Astrocyte of the hippocampus (primary cell): Measurements from ENCODE around the gene FSD1.
"Not testable (repeated sequence)": the region's sequence is repeated elsewhere in the genome, so short reads cannot be mapped to it uniquely, and the experiment has no call there.

ENCODE experiments used
- DNase-seq: peaks from one replicate; pipeline ENCODE4 v3.0.0; 2011; ENCODE audit warnings: low read depth, low spot score

FSD1 gene

DNA sequence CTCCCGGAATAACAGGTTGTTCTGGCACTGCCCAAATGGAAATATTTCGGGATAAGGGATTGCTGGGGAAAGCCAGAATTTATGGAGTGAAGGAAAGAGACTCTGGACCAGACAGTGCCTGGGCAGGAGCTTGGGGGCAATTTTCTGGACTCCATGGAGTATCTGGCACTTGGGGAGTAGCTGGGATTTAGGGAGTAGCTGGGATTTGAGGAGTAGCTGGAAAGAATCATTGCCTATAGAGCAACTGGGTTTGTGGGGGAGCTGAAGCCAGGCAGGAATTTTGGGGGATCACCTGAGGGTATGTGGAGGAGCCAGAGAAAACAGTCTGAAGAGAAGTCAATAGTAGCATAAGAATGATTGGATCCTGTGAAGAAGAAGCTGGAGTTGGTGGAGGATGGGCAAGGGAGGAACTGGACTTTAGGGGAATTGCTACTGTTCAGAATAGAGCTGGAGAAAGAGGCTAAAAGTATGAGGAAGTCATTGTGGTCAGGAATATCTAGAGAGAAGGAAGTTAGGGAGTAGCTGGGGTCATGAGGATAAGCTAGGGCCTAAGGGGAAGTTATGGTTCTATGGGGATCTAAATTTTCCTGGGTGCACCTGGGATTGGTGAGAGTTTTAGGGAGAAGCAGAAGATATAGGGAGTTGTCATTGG, 14.8 kb downstream of the FSD1 start:
- no peak for DNase-seq

DNA sequence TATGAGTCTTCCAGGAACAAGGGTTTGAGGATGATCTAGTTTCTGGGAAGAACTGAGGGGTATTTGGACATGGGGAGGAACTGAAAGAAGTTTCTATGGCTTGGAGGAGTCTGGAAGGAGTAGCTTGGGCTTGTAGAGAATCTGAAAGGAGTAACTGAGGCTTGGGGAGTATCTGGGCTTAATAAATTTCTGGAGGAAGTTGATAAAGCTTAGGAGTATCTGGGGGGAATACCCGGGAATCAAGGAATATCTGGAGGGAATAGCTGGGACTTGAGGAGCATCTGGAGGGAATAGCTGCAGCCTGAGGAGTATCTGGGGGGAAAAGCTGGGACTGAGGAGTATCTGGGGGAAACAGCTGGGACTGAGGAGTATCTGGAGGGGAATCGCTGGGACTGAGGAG, 16.0 kb downstream of the FSD1 start:
- DNase-seq: no peak

DNA sequence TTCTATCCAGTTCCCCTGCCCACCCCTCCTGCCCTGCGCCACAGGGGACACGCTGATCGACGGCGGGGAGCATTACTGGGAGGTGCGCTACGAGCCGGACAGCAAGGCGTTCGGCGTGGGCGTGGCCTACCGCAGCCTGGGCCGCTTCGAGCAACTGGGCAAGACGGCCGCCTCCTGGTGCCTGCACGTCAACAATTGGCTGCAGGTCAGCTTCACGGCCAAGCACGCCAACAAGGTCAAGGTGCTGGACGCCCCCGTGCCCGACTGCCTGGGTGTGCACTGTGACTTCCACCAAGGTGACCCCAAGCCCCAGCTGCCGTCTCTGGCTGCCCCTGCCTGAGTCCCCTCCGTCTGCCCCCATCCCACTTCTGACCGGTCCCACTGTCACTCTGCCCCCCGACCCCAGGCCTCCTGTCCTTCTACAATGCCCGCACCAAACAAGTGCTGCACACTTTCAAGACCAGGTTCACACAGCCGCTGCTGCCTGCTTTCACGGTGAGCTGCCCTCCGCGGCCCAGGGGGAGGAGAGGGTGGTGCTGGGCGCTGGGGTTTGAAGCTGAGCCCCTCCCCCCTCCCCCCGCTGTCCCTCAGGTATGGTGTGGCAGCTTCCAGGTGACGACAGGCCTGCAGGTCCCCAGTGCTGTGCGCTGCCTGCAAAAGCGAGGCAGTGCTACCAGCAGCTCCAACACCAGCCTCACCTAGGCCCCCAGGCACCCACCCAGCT, 18.7 kb downstream of the FSD1 start:
- no peak for DNase-seq

DNA sequence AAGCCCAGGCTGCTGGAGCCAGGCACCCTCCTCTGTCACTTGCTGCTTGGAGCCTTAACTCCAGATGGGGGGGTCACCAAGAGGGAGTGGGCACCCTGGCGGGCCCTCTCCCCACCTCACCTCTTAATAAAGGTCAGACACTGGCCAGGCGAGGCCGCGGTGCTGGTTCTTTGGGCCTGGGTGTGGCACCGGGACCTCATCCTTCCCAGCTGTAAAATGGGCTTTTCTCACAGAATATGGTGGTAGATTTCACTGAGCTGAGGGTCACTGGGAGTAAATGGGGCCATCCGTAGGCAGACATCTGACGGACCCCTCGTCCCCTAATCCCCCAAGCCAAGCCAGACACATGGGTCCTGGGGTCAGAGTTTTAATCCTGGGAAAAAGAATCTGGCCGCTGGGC, 19.3 kb downstream of the FSD1 start:
- DNase-seq: no peak

DNA sequence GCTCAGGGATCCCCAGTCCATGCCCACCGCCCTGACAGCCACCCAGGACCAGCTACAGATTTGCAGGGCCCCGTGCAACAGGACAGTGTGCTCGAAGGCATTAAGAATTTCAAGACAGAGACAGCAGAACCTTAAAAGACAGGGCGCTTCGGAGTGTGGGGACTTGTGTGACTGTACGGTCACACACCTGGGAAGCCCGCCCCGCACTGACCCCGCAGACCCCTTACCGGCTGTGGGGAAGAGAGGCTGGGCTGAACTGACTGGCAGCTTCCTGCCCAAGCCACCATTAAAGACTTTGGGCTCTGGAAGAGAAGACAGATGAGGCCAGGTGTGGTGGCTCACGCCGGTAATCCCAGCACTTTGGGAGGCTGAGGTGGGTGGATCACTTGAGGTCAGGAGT, 19.8 kb downstream of the FSD1 start:
- no peak for DNase-seq

DNA sequence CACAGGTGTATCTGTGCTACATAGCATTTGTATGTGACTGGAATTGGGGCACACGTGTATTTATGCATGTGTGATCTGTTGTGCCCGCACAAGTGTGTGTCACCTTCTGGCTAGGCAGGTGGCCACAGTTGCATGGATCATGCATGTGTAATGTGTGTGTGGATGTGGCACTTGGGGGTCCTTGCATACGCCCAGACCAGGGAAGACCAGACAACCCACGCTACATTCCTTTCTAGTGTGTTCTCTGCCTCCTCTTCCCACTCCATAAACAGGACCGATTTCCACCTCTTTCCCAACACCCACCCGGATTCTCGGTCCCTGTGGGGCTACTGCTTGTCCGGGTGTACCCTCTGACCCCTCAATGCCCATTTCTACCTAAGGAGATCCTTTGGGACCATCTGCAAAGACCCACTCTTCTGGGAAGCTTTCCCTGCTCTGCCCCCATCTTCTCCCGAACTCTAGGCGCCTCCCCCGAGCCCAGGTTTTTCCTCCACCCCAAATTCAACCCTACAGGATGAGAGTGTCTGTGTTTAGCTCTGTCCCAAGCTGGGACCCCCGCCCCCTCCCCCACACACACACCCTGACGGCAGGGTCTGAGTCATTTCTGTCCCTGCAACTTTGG, 21.9 kb downstream of the FSD1 start:
- DNase-seq: no peak

DNA sequence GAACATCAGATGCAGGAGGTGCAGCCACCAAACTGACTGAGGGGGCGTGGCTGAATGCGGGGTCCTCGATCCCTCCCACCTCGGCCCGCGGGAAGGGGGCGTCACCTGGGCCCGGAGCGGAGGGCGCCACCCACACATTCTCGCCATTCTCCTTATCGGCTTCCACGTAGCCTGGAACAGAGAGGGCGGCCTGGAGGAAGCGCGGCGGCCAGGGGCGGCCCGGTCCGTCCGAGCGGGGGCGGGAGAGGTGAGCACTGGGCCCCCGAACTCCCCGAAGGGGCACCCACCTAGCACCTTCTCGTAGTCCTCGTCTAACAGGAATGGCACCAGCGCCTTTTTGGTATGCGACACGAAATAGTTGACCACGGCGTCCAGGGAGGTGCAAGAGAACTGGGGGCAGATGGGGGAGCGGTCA, 22.4 kb downstream of the FSD1 start:
- peak; percentile 28 for DNase-seq

DNA sequence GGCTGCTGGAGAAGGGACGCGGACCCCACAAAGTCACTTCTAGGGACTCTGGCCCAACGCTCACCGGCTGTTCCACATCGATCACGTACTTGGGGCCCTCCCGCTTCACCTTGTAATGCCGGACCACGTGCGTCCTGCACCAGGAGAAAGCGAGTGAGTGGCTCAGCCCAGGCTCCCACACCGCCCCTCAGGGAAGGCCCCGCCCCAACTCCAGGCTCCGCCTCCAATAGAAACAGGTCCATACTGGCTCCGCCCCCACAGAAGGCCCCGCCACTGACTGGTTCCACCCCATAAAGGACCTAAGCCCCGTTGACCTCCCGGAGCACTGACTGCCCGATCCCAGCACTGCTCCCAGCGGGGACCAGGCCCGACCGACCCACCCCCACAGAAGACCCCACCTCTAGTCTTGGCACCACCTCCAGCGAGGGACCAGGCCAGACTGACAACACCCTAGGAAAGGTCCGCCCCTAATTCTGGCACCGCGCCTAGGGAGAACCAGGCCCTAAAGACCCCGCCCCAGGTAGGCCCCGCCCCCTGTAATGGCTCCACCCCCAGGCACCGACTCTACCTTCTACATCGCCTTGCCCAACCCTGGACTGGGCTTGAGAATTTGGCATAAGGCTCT, 23.0 kb downstream of the FSD1 start:
- peak; percentile 67 for DNase-seq

DNA sequence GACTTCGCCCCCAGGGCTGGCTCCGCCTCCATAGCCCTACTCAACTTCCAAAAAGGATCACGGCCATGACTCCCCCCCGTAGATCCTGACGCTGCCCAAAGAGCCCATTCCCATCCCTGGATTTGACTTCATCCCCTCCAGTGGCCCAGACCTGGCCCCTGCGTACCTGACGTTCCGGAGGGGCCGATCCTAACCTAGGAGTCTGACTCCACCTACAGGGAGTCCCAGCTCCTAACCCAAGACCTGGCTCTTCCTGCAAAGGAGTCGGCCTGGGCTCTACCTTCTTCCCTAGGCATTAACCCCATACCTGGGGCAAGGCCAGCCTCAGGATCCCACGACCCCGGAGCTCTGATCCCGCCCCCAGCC, 23.5 kb downstream of the FSD1 start:
- no peak for DNase-seq

DNA sequence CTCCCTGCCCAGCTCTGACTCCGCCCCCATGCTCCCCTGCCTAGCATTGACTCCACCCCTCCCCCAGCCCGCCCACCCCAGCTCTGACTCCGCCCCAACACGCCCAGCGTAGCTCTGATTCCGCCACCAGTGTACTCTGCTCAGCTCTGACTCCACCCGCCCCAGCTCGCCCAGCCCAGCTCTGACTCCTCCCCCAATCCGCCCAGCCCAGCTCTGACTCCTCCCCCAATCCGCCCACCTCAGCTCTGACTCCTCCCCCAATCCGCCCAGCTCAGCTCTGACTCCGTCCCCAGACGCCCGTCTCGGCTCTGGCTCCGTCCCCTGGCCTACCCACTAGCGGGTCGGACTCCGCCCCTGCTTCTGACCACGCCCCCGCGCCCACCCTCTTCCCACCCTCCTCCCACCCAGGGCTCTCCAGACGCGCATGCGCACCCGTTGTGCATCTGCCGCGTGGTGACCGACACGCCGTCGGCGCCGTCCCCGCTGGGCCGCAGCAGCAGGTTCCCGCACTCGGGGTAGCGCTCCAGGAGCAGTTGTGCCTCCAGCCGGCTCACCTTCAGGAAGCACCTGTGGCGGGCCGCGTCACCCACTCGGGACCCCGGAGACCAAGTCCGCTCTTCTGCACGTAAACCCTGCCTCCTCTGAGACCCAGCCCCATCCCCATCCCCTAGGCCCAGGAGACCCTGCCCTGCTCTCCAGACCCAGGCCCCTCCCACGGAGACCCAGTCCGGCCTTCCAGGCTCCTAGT, 24.0 kb downstream of the FSD1 start:
- peak; percentile 97 for DNase-seq

DNA sequence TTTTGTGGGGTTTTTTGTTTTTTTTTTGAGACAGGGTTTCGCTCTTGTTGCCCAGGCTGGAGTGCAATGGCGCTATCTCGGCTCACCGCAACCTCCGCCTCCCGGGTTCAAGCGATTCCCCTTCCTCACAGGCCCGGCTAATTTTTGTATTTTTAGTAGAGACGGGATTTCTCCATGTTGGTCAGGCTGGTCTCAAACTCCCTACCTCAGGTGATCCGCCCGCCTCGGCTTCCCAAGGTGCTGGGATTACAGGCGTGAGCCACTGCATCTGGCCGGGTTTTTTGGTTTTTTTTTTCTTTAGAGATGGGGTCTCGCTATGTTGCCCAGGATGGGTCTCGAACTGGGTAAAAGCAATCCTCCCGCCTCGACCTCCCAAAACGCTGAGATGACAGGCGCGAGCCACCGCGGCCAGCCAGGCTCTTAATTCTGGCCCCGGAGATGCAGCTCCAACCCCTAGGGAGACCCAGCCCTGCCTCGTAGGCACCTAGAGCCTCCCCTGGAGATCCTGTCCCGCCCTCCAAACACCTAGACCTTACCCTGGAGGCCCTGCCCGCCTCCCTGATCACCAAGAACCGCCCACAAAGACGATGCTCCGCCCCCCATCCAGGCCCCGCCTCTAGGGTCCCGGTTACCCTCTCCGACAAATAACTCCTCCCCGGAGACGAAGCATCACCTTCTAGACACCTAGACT, 24.7 kb downstream of the FSD1 start:
- not testable (repeated sequence) for DNase-seq

DNA sequence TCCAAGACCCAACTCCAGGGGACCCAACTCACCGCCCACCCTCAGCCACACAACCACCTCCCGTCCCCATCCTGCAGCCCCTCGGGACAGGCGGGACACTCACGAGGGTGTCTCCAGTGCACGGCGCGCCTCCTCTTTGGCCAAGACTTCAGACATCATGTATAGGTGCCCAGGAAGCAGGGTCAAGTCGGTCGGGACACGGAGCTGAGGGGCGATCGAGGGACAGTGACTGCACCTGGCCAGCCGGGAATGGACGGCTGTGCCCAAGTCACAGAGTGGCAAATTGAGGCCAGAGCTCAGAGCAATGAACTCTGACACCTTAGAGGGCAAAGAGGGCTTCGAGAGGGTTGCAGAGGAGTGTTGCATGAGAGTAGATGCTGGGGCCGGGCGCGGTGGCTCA, 25.5 kb downstream of the FSD1 start:
- no peak for DNase-seq

DNA sequence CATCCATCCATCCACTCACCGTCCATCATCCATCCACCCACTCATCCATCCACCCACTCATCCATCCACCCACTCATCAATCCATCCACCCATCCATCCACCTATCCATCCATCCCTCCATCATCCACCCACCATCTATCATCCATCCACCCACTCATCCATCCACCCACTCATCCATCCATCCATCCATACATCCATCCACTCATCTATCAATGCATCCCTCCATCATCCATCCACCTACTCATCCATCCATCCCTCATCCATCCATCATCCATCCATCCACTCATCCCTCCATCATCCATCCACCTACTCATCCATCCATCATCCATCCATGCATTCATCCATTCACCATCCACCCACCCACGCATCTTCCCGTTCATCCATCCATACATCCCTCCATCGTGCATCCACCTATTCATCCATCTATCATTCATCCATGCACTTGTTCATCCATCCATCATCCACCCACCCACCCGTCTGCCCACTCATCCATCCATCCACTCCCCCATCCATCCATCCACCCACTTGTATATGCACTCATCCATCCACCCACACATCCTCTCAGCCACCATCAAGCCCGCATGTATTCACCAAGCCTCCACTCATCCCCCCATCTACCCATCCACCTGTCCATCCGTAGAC, 30.7 kb downstream of the FSD1 start:
- DNase-seq: no peak

DNA sequence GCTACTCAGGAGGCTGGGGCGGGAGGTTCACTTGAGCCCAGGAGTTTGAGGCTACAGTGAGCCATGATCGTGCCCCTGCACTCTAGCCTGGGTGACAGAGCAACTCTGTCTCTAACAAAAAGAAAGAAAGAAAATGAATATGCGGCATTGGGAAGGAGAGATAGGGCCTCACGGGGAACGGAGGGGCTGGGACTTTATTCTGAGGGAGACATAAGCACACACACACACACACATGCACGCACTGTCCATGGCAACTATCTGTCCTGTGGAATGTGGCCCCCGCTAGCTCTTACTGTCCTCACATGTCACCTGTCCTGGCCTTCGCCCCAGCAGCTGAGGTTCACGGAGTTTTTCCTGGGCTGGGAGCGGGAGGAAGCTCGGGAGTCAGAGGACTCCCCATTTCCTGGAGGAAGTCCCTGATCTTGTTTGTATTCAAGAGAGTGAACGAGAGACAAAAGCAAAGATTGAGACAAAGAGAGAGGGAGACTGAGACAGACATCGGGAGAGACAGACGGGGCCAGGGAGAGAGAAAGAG, 33.6 kb downstream of the FSD1 start:
- no peak for DNase-seq

DNA sequence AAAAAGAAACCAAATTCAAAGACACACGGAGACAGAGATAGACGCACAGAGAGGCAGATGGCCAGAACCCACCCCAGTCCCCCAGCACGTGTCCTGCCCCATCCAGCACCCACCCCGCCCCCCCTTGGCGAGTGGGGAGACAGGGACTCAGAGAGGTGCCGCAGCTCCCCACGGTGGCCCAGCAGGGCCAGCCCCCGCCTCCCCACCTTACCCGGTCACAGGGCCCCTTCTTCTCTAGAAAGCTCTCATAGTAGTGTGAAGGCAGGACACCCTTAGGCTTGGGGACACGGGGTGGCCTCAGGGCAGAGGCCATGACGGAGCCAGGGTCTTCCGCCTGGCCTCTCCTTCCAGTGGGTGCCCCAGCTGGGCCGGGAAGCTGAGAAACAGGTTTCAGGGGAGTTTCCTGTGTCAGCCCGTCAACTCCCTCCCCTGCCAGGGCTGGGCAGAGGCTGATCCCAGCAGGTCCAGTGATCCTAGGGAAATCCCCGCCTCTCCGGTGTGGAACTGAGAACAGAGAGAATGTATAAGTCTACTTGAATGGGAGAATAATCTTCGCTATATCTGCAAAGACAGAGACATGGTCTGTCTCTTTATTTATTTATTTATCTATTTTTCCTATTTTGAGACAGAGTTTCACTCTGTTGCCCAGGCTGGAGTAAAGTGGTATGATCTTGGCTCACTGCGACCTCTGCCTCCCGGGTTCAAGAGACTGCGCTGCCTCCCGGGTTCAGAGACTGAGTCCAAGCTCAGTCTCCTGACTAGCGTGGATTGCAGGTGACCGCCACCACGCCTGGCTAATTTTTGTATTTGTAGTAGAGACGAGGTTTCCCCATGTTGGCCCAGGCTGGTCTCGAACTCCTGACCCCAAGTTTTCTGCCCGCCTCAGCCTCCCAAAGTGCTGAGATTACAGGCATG, 34.3 kb downstream of the FSD1 start, which contains the start of gene STAP2:
TSS of gene STAP2 (minus strand) at position 387 of the 915 bp plus-strand sequence. CDS start at position 313, 74 bp downstream.
- no peak for DNase-seq

DNA sequence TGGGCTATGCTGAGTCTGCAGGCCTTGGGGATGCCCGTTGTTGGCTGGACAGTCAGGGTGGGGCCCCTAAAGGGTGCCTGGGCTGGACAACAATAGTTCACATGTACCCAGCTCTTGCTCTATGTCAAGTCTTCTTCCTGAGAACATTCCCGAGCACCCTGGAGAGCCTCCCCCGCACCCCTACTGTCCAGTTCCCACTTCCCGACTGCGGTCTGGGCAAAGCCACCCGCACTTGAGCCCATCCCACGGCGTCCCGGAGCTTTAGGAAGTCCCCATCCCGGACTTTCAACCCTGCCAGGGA, 37.9 kb downstream of the FSD1 start:
- DNase-seq: no peak

DNA sequence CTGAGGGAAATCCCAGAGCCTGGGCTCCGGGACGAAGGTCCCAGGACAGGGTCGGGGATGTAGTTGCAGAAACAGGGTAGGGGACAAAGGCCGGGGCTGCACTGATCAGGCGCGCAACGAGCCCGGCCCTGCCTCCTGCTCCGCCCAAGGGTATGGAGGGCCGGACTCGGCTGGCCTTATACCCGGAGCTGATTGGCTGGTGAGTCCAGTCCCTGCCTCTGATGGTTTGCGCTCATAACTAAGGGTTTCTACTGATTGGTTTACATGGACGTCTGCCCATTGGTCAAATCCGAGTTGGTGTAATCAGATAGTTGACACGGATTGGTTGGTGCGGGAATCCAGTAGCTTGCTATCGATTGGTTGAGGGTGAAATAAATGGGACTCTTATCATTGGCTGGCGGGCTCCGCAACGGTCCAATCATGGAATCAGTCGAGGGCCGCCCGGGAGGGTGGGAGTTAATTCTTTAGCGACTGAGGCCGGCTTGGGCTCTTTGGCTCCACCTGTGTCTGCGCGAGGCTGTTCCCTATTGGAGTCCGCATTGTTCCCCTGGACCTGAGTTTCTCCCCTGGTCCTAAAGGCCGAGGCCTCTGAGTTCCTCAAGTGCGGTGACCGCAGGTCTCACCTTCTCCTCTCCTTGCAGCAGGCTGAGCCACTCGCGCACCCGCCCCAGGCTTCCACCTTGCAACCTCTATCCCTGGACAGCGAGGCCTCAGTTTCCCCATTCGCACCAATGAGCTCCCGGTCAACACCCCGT, 38.4 kb downstream of the FSD1 start:
- peak; percentile 100 for DNase-seq

DNA sequence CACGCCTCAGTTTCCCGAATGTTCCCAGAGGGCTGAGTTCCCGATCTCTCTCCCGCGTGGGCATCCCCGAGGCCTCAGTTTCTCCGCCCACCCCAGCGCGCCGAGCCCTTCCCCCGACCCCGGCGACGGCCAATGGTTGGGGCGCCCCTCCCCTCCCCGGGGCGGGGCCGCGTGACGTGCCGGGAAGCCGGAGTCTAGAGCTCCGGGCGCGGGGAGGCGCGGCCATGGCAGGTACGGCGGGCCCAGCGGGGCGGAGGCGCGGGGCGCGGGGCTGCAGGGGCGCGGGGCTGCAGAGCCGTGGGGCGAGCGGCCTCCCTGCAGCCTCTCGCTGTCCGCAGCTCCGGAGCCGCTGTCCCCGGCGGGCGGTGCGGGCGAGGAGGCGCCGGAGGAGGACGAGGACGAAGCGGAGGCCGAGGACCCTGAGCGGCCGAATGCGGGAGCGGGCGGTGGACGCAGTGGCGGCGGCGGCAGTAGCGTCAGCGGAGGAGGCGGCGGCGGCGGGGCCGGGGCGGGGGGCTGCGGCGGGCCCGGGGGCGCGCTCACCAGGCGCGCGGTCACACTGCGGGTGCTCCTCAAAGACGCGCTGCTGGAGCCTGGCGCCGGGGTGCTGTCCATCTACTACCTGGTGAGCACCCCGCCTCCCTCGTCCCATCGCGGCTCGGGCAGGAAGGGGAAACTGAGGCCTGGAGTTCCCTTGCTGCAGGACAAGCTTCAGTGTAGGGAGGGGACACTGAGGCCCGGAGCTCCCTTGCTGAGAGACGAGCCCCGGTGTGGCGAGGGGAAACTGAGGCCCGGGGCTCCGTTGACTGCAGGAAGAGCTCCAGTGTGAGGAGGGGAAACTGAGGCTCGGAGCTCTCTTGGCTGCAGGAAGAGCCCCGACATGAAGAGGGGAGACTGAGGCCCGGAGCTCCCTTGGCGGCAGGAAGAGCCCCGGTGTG, 39.2 kb downstream of the FSD1 start, which contains the start of gene MPND:
TSS of gene MPND (plus strand) at position 193 of the 938 bp plus-strand sequence. CDS start at position 225, 32 bp downstream.
- peak; percentile 95 for DNase-seq
